ENCODE results near the gene VWA5B1. TPM values are rescaled to one million over a fixed set of nuclear protein-coding genes. Genes with fewer than 3 reads are reported as not detected.
"Not testable (repeated sequence)": the region's sequence is repeated elsewhere in the genome, so short reads cannot be mapped to it uniquely, and the experiment has no call there.

The VWA5B1 gene
- total RNA-seq, 1 donor from 2014 or later: 1.9 TPM

GRCh38 chr1:20266141-20266540, 24.5 kb upstream of the VWA5B1 start:
- TF ChIP-seq CTCF (conservative IDR thresholded peaks at IDR 0.05): no peak
- DNase-seq (ENCODE audit: extremely low spot score, unreplicated experiment): no peak
- Mint-ChIP-seq H3K27me3 (peaks cover 20% of the 10 kb centered on the region), H3K4me1 (ENCODE audit: unreplicated experiment) (peaks cover 6% of the 10 kb centered on the region), H3K27ac (no peak overlapping the region), H3K9me3 (no peaks in the 10 kb centered on the region), H3K4me3 (no peak overlapping the region), H3K36me3 (no peaks in the 10 kb centered on the region)

GRCh38 chr1:20266642-20267041, 24.0 kb upstream of the VWA5B1 start:
- DNase-seq (ENCODE audit: extremely low spot score, unreplicated experiment): no peak
- Mint-ChIP-seq H3K27me3 (peaks cover 22% of the 10 kb centered on the region), H3K9me3 (no peaks in the 10 kb centered on the region), H3K4me1 (ENCODE audit: unreplicated experiment) (peaks cover 6% of the 10 kb centered on the region), H3K27ac (no peak overlapping the region), H3K4me3 (no peak overlapping the region), H3K36me3 (no peaks in the 10 kb centered on the region)
- TF ChIP-seq CTCF (conservative IDR thresholded peaks at IDR 0.05): no peak

- peaks cover 24% of the 10 kb centered on the region for H3K27me3 Mint-ChIP-seq
- peak; percentile 28 for TF ChIP-seq CTCF (conservative IDR thresholded peaks at IDR 0.05)
- no peaks in the 10 kb centered on the region for H3K4me1 Mint-ChIP-seq (ENCODE audit: unreplicated experiment)
Observed at GRCh38 chr1:20271498-20272400, 18.9 kb upstream of the VWA5B1 start.

GRCh38 chr1:20273716-20274115, 17.0 kb upstream of the VWA5B1 start:
- not testable (repeated sequence) for H3K4me1 Mint-ChIP-seq (ENCODE audit: unreplicated experiment); H3K36me3 Mint-ChIP-seq; H3K27ac Mint-ChIP-seq; DNase-seq (ENCODE audit: extremely low spot score, unreplicated experiment); H3K4me3 Mint-ChIP-seq; H3K9me3 Mint-ChIP-seq
- peaks cover 27% of the 10 kb centered on the region for H3K27me3 Mint-ChIP-seq

More at GRCh38 chr1:20271498-20272400, 18.9 kb upstream of the VWA5B1 start:
- no peak overlapping the region for H3K27ac Mint-ChIP-seq
- no peak for DNase-seq (ENCODE audit: extremely low spot score, unreplicated experiment)
- no peaks in the 10 kb centered on the region for H3K9me3 Mint-ChIP-seq
- H3K4me3 Mint-ChIP-seq: no peak overlapping the region
- H3K36me3 Mint-ChIP-seq: no peaks in the 10 kb centered on the region

- Mint-ChIP-seq H3K9me3 (no peaks in the 10 kb centered on the region), H3K27me3 (peaks cover 26% of the 10 kb centered on the region), H3K36me3 (no peaks in the 10 kb centered on the region), H3K4me1 (ENCODE audit: unreplicated experiment) (peaks cover 11% of the 10 kb centered on the region), H3K4me3 (no peak overlapping the region), H3K27ac (no peak overlapping the region)
- DNase-seq (ENCODE audit: extremely low spot score, unreplicated experiment): no peak
- TF ChIP-seq CTCF (conservative IDR thresholded peaks at IDR 0.05): no peak
Observed at GRCh38 chr1:20275319-20275925, 15.3 kb upstream of the VWA5B1 start.

All from type B pancreatic cell (in vitro differentiated cells).